Stimulated activated naive CD8-positive, alpha-beta T cell treated with anti-CD3 and anti-CD28 coated beads, Interleukin-15, Interleukin-2, amounts not matched to agents 100 U/mL and 50 U/mL, for 24 hours (primary cell): ENCODE measurements around the gene ZNF436.

Experiments used
- ATAC-seq: fragments of 150-1000 bp; cut with Tn5 transposase; one replicate; pipeline ENCODE4 v1.10.0; 2021
- DNase-seq: peaks from one replicate; pipeline ENCODE4 v3.0.0; 2021

Gene ZNF436

DNA sequence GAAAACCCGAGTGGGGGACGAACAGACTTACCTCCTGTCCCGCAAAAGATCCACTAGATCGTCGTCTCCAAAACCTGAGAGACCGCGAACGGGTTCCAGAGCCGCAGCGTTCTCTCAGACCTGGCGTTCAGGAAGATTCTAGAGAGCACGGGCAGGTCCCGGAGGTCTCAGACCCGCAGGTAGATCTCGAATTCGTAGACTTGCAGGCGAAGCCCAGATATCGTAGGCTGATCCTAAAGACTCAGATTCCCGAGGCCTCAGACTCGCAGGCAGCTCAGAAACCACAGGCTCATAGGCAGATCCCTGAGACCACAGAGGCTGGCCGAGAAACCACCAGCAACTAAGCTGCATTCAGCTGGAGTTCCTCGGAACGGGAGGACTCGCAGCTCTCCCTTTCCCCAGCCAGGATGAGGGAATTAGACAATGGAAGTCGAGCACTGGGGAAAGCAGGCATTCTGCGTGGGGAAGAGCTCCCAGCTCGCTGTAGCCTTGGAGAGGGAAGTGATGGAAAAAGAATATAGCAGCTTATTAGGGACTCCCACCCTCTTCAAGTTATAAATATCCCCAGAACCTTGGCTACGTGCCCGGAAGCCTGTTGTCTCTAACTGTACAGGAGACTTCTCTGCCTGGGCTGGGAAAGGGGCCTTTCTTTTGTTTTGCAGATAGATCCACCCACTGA lies at the start of gene ZNF436:
ZNF436 (minus strand) TSS at position 502 of the 679 bp plus-strand sequence. CDS start 1,831 bp downstream, outside the sequence.
- ATAC-seq (no peak), DNase-seq (peak; percentile 59)

DNA sequence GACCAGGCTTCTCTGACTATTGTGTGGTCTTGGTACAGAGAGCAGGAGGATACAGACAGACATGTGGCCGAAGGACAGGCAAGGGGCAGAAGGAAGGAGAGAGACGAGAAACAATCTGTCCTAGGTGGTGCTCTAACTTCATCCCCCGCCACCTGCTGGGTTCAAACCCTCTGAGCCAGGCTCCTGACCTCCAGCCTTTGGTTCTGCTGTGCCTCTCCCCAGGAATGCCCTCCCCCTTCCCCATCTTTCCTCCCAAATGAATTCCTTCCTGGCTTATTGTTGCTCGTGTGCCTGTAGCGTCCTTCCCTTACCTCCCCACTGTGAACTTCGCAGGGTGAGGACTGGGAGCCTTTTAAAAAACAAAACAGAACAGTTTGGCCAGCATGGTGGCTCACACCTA lies 49.5 kb upstream of the ZNF436 start:
- no peak for DNase-seq
- ATAC-seq = no peak

DNA sequence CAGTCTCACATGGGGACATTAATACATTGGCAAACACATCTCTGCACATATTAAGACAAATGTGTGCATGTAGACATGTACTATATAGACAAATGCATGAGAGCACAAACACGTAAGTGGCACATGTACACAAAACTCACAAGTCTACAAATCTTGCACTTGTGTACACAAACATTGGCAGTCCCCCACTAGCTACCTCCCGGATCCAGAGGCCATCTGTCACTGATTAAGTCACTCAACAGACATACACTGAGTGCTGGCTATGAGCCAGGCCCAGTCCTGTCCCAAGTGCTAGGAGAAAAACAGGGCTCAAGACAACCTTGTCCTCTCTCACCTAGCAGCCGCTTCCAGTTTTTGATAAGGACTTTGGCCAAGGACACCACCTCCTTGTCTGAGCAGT lies 47.9 kb upstream of the ZNF436 start:
- DNase-seq = no peak
- ATAC-seq = no peak

DNA sequence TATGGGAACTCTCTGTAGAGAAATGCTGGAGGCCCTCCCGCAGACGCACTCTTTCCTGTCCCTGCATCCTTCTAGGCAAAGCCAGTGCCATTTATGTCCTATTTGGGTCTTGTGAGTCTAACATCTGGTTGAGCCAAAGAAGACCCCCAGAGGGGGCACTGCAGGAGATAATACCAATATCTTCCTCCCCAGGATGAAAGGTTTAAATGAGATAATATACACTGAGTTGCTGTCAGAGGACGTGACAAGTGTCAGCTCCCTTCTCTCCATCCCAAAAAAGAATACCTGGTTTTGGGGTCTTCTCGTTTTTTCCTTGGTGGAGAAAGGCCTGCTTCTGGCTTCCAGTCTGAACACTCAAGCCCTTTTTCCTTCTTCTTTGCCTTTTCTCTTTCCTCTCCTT lies 47.3 kb upstream of the ZNF436 start:
- ATAC-seq = no peak
- no peak for DNase-seq

DNA sequence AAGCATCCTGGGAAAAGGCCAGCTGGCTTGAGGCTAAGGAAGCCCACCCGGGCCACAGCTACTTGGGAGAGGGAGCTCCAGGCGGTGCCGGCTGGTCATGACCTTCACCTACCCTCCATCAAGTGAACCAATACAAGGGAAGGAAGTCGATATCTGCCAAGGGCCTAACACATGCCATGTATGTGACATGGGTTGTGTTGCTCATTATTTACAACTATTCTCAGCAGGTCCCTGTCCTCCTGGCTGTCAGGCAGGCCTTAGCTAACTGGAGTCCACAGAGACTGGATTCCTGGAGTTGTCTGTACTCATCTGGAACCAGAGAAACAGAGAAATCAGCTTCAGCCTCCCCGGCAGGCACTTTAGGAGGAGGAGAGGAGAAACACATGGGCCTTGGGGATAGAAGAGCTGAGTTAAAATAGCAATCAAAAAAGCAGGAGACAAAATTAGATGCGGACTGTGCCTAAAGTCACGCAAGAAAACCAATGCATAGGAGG lies 39.2 kb upstream of the ZNF436 start:
- no peak for ATAC-seq
- no peak for DNase-seq

DNA sequence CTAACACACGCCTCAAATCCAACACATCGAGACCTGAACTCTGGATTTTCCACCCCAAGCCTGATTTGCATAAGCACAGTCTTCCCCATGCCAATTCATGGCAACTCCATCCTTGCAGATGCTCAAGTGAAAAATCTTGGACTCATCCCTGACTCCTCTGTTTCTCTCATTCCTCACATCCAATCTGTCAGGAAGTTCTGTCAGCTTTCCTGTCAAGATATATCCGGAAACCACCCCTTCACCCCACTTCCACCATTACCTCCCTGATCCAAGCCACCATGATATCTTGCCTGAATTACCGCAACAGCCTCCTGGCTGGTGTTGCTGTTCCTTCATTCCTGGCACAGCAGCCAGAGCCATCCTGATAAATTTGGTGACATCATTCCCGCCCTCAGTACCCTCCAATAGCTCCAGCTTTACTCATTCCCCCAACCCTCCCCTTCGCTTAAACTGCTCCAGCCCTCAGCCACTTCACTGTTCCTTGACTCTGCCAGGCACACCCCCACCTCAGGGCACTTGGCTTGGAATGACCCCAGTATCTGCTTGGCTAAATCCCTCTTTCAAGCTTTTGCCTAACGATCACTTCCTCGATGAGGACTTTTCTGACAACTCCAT lies 37.5 kb upstream of the ZNF436 start:
- no peak for DNase-seq
- ATAC-seq = no peak

DNA sequence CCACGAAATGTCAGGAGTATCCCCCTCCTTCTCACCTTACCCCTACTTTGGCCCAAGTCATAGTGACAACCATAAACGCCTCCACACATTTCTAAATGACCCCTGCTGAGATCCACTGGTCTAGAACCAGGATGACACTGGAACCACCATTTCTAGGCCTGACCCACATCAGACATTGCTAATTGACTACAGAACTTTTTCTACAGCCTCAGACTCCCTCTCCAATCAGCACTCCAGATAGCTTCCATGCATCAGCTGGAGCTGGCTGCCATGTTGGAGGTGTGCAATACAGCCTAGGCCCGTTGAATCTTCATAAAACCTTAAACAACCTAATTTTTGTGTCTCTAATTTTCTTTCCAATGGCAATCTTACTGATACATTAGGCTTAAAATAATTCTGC lies 36.3 kb upstream of the ZNF436 start:
- DNase-seq (no peak), ATAC-seq (no peak)

DNA sequence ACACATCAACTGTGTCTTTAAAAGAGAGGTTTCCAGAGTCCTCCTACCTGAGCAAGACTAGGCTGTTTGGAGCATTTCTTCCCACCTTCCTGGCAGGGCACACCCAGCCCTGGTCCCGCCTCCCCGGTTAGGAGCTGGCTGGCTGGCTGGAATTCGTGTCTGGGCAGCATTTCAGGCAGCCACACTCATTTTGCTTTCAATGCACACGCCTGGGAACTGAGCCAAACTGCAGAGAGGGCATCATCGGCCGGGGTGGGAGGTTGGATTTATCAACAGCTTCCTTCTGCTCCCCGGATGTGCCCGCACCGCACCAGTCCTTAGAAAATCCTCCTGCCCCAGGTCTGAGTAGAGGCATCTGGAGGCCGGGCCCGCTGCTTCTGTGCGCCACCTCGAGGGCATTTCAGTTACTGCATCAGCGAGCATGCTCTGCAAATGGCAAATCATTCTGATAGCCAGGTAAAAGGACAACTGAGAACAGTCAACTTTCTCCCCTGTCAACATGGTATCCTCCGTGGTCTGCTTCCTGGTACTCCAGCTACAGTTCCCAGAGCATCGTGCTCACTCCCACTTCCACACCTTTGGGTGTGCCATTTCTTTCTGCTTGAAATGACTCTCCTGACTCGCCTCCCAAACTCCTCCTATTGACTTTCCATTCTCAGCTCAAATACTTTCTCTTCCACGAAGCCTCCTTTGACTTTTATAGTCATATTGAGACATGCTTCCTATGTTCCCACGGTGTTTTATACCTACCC lies 34.3 kb upstream of the ZNF436 start:
- DNase-seq = peak; percentile 91
- peak; percentile 94 for ATAC-seq

DNA sequence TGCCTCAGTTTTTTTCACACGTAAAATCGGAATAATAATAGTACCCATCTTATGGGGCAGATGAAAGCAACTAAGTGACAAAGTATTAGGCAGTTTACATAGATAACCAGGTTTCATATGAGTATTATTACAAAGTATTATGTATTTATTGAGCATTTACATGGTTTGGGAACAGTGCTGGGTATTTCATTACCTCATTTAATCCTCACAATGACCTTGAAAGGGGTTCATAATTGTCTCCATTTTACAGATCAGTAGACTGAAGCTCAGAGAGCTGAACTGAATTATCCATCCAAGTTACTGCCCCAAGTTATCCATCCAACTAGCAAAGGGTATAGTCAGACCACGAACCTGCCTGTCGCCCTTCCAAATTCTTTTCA lies 33.7 kb upstream of the ZNF436 start:
- DNase-seq (no peak), ATAC-seq (no peak)

DNA sequence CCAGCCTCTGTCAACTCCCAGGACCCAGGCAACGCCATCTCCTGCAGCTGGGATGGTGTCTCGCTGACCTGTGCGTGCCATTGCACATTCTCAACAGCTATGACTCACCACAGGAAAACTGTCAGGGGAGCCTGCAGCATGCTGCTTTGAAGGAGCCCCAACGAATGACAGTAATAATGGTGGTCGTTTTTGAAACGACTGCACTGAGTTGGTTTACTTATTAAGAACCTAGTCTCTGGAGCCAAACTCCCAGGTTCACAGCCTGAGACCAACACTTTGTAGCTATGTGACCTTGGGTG lies 33.4 kb upstream of the ZNF436 start:
- DNase-seq (no peak), ATAC-seq (no peak)

DNA sequence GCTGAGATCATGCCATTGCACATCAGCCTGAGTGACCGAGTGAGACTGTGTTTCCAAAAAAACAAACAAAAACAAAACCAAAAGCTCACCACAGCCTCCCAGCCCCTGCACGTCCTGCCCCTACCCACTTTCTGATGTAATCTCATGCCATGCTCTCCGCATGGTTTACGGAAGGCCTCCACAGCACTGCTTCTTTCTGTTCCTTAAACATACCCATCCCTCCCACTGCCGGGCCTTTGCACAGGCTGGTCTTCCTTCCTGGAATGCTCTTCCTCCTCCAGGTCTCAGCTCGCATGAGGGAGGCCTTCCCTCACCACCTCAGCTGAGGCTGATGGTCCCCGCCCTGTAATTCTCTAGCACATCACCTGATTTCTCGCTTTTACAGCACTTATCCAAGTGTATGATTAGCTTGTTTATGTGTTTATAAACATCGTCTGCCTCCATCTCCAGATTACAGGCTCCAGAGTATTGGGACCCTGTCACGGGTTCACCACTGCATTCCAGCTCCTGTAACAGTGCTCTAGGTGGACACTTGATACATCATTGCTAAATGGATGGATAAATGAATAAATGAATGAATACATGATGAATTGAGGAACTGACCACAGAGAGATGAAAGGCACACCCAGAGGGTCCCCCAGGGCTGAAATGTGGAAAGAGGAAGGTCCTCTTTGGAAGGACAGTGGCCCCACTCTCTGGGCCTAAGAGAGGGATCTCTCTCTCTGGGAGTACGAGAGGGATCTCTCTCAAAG lies 32.8 kb upstream of the ZNF436 start:
- ATAC-seq (no peak), DNase-seq (no peak)

DNA sequence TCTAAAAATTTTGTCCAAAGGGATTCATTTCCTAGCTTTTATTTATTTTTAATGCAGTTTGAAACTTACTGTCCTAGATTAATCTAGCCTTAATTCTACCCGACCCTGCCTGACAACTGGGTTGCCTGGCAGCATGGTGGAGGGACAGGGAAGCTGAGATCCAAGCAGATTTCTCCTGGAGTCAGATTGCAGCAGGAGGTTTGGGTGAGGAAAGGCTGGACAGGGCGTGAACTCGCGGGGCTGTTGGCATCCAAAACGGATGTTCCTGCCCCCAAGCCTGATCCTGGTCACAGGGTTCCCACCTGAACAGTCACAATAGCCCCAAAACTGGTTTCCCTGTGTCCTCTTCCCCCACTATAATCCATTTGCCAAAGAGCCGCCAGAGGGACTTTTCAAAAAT lies 31.7 kb upstream of the ZNF436 start:
- no peak for DNase-seq

DNA sequence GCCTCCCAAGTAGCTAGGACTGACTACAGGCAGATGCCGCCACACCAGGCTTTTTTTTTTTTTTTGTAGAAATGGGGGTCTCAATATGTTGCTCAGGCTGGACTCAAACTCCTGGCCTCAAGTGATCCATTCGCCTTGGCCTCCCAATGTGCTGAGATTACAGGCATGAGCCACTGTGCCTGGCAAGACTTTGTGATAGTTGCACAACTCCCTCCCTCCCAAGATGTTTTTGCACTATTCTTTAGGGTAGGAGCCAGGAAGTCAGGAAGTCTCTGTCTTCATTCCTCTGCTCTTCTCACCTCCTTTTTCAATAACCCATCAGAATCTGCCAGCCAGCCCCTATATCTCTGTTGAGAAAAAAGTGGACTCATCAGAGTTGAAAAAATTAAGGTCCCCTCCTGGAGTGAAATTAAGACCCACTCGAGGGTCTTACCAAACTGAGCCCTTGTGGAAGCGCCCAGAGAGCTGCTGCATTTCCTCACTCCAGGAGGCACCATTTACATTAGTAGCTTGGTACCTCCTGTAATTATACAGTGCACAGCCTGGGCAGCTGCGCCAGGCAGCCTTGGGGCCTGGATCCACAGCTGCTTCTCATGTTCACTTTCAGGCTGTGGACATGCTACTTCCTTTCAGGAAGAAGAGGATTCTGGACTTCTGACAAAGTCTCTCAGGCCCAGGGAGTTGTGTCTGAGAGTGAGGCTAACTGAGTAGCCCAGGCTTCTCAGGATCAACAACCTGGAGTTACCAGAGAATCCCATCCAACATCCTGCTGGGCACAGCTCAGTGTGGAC lies 30.9 kb upstream of the ZNF436 start:
- ATAC-seq (no peak), DNase-seq (no peak)

More for the DNA sequence above, 31.7 kb upstream of the ZNF436 start:
- ATAC-seq = no peak

DNA sequence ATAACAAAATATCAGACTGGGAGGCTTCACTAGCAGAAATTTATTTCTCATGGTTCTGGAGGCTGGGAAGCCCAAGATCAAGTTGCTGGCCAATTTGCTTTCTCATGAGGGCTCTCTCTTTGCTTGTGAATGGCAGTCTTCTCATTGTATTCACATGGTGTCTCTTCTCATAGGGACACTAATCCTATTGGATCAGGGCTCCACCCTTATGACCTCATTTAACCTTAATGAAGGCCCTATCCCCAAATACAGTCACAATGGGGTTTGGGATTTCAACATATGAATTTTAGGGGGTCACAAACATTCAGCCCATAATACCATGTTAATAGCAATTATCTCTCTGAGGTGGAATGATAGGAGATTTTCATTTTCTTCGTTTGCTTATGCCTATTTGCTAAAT lies 29.6 kb upstream of the ZNF436 start:
- no peak for DNase-seq
- ATAC-seq = no peak

DNA sequence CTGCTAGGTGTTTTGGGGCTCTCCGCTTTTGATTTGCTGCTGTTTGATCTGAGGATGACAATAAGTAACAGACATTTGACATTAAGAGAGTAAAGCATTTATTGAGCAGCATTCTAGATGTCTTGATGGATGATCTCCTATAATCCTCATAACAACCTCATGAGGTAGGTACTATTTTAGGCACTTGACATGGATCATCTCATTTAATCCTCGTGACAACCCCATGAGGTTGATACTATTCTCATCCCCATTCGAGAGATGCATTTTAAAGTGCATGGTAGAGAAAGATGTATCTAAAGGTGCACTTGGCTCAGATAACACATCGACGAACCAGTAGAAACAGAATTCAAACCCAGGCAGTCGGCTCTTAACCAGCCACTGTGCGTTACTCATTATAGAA lies 28.3 kb upstream of the ZNF436 start:
- ATAC-seq = no peak

DNA sequence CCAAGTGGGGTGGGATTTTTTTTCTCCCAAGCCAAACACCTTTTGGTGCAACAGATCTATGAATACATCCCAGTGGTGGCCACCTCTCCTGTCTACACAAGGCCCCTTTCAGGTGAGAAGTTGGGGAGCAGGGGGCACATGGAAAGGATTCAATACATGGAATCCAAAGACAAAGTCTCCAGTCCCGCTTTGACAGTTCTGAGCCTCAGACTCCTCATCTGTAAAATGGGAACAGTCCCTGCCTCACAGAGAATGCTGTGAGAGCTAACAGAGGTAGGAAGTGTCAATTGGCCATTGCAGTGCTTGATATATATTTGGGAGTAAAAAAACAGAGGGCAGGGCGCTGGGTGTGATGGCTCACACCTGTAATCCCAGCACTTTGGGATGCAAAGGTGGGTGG lies 26.7 kb upstream of the ZNF436 start:
- no peak for ATAC-seq
- DNase-seq = no peak

More for the DNA sequence above, 28.3 kb upstream of the ZNF436 start:
- DNase-seq = no peak

DNA sequence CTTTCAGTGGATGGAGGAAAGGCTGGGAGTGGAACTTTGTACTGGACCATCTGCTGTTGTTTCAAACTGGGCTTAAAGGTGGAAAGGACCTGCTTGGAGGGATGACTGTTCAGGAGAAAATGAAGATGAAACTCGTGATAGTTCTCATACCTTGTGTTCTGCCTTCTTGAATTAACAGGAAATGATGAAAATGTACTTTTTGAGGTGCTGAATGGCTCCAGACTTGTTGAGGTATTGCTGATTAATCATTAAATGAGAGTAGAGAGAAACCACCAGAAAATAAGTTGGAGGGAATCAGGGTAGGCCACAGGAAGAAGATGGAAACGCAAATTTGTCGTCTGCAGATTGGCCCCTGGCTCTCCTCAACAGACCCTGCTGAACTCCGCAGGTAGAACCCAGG lies 26.2 kb upstream of the ZNF436 start:
- no peak for ATAC-seq
- no peak for DNase-seq

DNA sequence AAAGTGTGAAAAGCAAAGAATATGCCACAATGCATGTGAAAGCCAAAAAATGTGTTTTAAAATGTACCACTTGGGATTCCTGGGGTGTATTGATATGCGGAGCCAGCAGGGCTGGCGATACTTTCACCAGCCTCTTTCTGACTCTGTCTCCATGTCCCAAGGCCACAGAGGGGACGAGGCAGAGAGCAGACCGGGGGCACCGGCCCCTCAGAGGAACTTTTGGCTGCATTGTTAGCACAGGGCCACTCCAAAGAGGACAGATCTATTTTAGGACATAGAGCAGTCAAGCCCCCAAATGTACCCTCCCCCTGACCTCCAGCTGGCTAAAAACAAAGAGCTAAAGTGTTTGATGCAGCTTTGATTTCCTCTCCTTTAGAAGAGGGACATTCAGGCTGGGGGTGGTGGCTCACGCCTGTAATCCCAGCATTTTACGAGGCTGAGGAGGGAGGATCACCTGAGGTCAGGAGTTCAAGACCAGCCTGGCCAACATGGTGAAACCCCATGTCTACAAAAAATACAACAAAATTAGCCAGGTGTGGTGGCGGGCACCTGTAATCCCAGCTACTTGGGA lies 25.6 kb upstream of the ZNF436 start:
- ATAC-seq (no peak), DNase-seq (no peak)

DNA sequence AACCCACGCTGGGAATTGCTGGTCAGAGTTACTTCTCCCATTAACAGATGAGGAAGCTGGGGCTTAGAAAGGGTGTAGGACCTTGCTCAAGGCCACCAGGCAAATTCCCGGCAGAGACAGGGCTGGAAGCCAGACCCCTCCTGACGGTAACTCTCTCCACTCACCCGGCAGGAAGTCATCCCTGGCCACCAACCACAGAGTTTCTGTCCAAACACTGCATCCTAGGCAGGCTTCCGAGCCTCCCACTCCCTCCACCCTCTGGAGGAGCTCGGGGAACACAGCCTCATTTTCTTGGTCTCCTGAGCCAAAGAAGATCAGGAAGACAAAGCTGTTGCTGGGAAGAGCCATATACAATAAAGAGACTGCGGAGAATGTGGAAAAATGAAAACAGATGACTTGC lies 25.0 kb upstream of the ZNF436 start:
- ATAC-seq (no peak), DNase-seq (no peak)

DNA sequence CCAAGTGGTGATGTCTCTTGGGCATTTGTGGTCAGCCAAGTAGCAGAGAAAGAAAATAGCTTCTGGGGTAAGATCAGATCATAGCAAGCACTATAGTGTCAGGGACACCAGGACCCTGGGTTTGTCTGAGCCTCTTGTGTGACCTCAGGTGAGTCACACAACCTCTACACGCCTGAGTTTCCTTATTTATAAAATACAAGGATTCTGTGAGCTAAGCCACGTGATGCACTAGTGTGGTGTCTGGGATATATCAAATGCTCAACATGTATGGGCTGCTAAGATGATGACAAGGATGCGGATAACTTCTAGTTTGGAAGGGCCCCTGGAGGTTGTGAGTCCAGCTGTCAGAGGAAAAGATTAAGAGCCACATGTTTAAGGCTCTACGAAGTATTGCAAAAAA lies 24.5 kb upstream of the ZNF436 start:
- ATAC-seq (no peak), DNase-seq (no peak)

DNA sequence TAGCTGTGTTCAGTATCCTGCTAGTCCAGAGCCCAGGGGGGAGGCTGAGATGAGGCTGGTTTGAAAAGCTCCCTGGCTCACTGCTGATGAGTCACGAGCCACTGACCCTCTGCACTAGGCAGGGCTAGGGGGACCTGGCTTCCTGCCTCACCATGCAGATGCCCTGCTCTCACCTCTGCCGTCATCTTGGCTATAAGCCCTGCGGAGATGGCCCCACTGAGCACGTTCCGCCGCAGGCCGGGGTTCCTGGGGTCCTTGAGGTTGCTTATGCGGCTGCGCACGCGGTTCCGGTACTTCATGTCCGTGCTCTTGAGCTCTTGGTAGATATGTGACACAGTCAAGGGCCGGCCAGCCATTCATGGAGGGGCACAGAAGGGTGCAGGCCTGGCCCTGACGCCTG lies 24.1 kb upstream of the ZNF436 start:
- DNase-seq = no peak
- no peak for ATAC-seq
